Adrenal gland (tissue), 12 donors: ENCODE results near the gene IMMP2L. TPM values are rescaled to one million over a fixed set of nuclear protein-coding genes. Genes with fewer than 3 reads are reported as not detected.

Experiments used
- DNase-seq, 7 donors: peaks; one replicate each; pipeline ENCODE4 v3.0.0-alpha.2; 2019 to 2020
- H3K27ac ChIP-seq, 5 donors: fragments of 200-600 bp; sonication (generic) in 4 of 5; 1 replicate in 3 of 5; 2 replicates in 2 of 5; pipeline versions ENCODE4 v1.5.1 to v1.8.0; 2016 to 2020; ENCODE audit warnings: mild to moderate bottlenecking in 1 of 5
- H3K27me3 ChIP-seq: fragments of 200-600 bp; 2 replicates; pipeline ENCODE4 v1.8.0; 2021
- H3K36me3 ChIP-seq, 2 donors: fragments of 200-600 bp; replicated peaks in 1 of 2; 1 replicate in 1 of 2; 2 replicates in 1 of 2; pipeline versions ENCODE4 v1.5.1 to v1.8.0; 2018 to 2022
- H3K4me1 ChIP-seq, 2 donors: fragments of 200-600 bp; replicated peaks in 1 of 2; 1 replicate in 1 of 2; 2 replicates in 1 of 2; pipeline versions ENCODE4 v1.5.1 to v1.8.0; 2018 to 2021
- H3K4me3 ChIP-seq, 4 donors: fragments of 200-600 bp; sonication (generic) in 3 of 4; one replicate each; pipeline ENCODE4 v1.5.1; 2016 to 2018
- H3K9me3 ChIP-seq, 3 donors: fragments of 200-600 bp; sonication (generic) in 1 of 3; replicated peaks in 1 of 3; 1 replicate in 2 of 3; 2 replicates in 1 of 3; pipeline versions ENCODE4 v1.5.1 to v1.8.0; 2016 to 2021
- CTCF ChIP-seq, 6 experiments: fragments of 450-650 bp in 4 of 6; fragments of 200-600 bp in 2 of 6; sonication (generic) in 1 of 6; IDR thresholded peaks; 1 replicate in 5 of 6; 2 replicates in 1 of 6; pipeline versions ENCODE4 v1.5.1 to v1.8.0; 2016 to 2021; ENCODE audit warnings: antibody characterized with exemption in 6 of 6, mild to moderate bottlenecking in 2 of 6, moderate library complexity in 1 of 6
- POLR2A ChIP-seq, 2 donors: fragments of 450-650 bp; IDR thresholded peaks; one replicate each; pipeline ENCODE4 v1.6.1; 2017; ENCODE audit warnings: antibody characterized with exemption in 2 of 2, mild to moderate bottlenecking in 2 of 2, moderate library complexity in 1 of 2
- WGBS, 4 donors: extraction: QIAGEN DNeasy Blood & Tissue Kit in 2 of 4; methylation state at CpG; one replicate each; pipeline versions ENCODE4 v1.1.5 to v1.1.7; 2013 to 2017; 5-methylcytosine and 5-hydroxymethylcytosine counted together
- intact Hi-C, 2 donors: fragments of 100-400 bp; cut with DNase I; formaldehyde crosslinking; loops; one replicate each; pipeline versions ENCODE4 v1.14.1 to v1.15.0; 2022 to 2023
- polyA plus RNA-seq, 3 donors: library from polyadenylated mRNA; stranded (reverse); fragments of 200-250 nt in 2 of 3; fragments of 350-450 nt in 1 of 3; fragmentation: Illumina TruSeq in 1 of 3; extraction: RNeasy Lipid Tissue Mini Kit (QIAGEN cat#74804) in 1 of 3; gene quantifications; one replicate each; pipeline ENCODE4 v1.2.3, GENCODE V29; 2013 to 2014
- total RNA-seq, 9 donors: library from RNA; depleted of rRNA in 4 of 9; stranded (reverse); fragments of >200 nt in 4 of 9; fragments of 120-200 nt in 1 of 9; fragmentation: NEBNext Ultra II Directional in 1 of 9; extraction: Animal tissue kit (Norgen Biotek cat#: 25700) in 1 of 9; gene quantifications; one replicate each; pipeline versions ENCODE4 v1.1.0 to v1.2.4, GENCODE V29; 2013 to 2023
- donor health status: healthy with polysubstance abuse.
- donor health status: Bipolar disorder and iron deficiency.
- donor health status: DM: yes; HTN: yes; CAD: no.
- donor health status: DM: no; HTN: no; CAD: no.
- donor health status: DM: no; HTN: no; CAD: no.
- donor health status: DM: yes; HTN: yes; CAD: no.

IMMP2L gene
- total and polyA plus RNA-seq, 12 donors = 13.4 to 34.1 (median 25.3) TPM

GRCh38 chr7:111358915-111359314 is 203.4 kb downstream of the IMMP2L start:
- intact Hi-C loops = no loop called here
- H3K9me3 ChIP-seq = no peaks in the 10 kb centered on the region
- WGBS, 4 donors = 44 to 54% (median 50%) methylated on average over 4 of the region's 4 CpGs
- peak in 6 of 7 donors; percentile 8 to 54 (median 48) for DNase-seq
- no peaks in the 10 kb centered on the region for H3K36me3 ChIP-seq
- no peaks in the 10 kb centered on the region for H3K4me1 ChIP-seq
- no peak overlapping the region for H3K4me3 ChIP-seq
- no peak overlapping the region for H3K27ac ChIP-seq
- TF ChIP-seq CTCF (IDR thresholded peaks at IDR 0.05) = no peak
- TF ChIP-seq POLR2A (IDR thresholded peaks at IDR 0.05) = no peak
- H3K27me3 ChIP-seq = no peaks in the 10 kb centered on the region

- Histone ChIP-seq H3K4me1 (no peaks in the 10 kb centered on the region), H3K27me3 (no peaks in the 10 kb centered on the region), H3K36me3 (no peaks in the 10 kb centered on the region), H3K4me3 (no peak overlapping the region), H3K9me3 (no peaks in the 10 kb centered on the region), H3K27ac (no peak overlapping the region)
- TF ChIP-seq POLR2A (IDR thresholded peaks at IDR 0.05) = no peak
- TF ChIP-seq CTCF (IDR thresholded peaks at IDR 0.05) = no peak
- no peak for DNase-seq
- intact Hi-C loops = no loop called here
Measured at GRCh38 chr7:111357691-111358090, 204.6 kb downstream of the IMMP2L start.

- Histone ChIP-seq H3K4me3 (no peak overlapping the region), H3K27me3 (no peaks in the 10 kb centered on the region), H3K9me3 (no peaks in the 10 kb centered on the region), H3K36me3 (no peaks in the 10 kb centered on the region), H3K4me1 (no peaks in the 10 kb centered on the region), H3K27ac (no peak overlapping the region)
- DNase-seq = no peak
- WGBS, 4 donors = 86 to 95% (median 93%) methylated on average over 3 of the region's 3 CpGs
- intact Hi-C loops = no loop called here
- TF ChIP-seq POLR2A (IDR thresholded peaks at IDR 0.05) = no peak
- TF ChIP-seq CTCF (IDR thresholded peaks at IDR 0.05) = no peak
Measured at GRCh38 chr7:111356941-111357340, 205.4 kb downstream of the IMMP2L start.

- no peak overlapping the region for H3K4me3 ChIP-seq
- H3K27ac ChIP-seq = no peak overlapping the region
- no peaks in the 10 kb centered on the region for H3K4me1 ChIP-seq
- no peak for DNase-seq
- intact Hi-C loops = no loop called here
- H3K36me3 ChIP-seq = no peaks in the 10 kb centered on the region
- no peaks in the 10 kb centered on the region for H3K27me3 ChIP-seq
- WGBS, 4 donors = 91 to 100% (median 96%) methylated on average over 1 of the region's 1 CpG
- H3K9me3 ChIP-seq = no peaks in the 10 kb centered on the region
- TF ChIP-seq CTCF (IDR thresholded peaks at IDR 0.05) (no peak), POLR2A (IDR thresholded peaks at IDR 0.05) (no peak)
Measured at GRCh38 chr7:111352319-111352718, 210.0 kb downstream of the IMMP2L start.
